Lower leg skin (tissue), 3 donors: ENCODE results near the gene DPP6.

Experiments
- CTCF ChIP-seq, 3 donors: fragments of 450-650 bp; IDR thresholded peaks; one replicate each; pipeline ENCODE4 v1.5.1; 2016; ENCODE audit warnings: antibody characterized with exemption in 3 of 3, mild to moderate bottlenecking in 3 of 3, moderate library complexity in 2 of 3
- POLR2A ChIP-seq, 2 donors: fragments of 450-650 bp; IDR thresholded peaks; one replicate each; pipeline ENCODE4 v1.6.1; 2016 to 2017; ENCODE audit warnings: antibody characterized with exemption in 2 of 2, mild to moderate bottlenecking in 1 of 2, moderate library complexity in 1 of 2

DNA sequence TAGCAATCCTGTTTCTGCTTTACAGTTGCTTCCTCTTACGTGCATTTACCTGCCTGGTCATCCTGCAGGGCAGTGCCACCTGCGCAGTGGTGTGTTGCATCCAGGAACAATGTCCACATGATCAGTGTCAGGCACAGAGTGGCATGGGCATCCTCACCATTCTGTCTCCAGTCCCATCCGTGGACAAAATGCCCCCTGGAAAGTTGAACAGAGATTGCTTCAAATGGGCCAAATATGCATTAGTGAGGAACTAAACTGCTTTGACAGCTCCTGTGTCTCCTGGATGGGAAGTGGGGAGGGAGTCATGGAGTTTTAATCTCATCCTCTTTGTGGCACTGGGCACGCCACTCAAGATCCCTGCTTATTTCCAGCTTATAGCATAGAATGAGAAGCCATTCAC, 151.8 kb downstream of the DPP6 start:
- TF ChIP-seq CTCF (IDR thresholded peaks at IDR 0.05) = no peak
- TF ChIP-seq POLR2A (IDR thresholded peaks at IDR 0.05) = no peak
